Kidney capillary endothelial cell (primary cell): ENCODE results near the gene DLL1.

Source experiments
- DNase-seq: peaks from one replicate; pipeline ENCODE4 v3.0.0-alpha.2; 2018; ENCODE audit warnings: low spot score

Gene DLL1

DNA sequence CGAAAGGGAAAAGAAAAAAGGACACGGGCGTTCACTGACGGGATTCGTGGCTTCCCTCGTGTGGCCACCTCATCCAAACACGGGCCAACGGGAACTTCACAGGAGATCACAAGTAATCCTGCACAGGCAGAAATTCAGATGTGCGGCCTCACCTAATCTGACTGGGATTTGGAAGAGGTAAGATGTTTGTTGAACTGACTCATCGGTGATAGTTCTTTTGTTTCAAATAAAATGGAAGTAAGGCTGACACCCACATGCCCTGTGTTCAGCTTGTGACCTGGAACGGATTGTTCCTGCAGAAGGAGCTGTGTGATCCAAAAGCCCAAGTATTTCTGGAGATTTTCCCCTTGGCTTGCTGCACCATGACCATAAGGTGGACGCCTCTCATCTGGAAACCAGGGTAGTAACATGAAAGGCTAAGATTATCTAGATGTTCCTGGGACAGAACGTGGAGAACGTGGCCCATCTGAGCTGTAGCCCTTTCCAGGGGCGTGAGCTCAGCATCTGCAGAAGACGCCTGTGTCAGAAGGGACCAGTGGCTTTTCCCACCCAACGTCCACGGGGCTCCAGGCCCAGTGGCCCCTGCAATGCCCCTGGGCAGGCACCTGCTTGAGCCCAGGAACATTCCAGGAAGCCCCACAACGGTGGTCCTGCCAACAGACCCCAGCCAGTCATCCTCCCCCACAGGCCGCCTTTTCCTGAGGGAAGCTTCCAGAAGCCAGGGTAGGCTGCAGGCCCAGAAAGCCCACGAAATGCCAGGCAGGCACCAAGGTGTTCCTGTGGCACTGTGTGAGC, 39.7 kb downstream of the DLL1 start:
- DNase-seq = no peak

DNA sequence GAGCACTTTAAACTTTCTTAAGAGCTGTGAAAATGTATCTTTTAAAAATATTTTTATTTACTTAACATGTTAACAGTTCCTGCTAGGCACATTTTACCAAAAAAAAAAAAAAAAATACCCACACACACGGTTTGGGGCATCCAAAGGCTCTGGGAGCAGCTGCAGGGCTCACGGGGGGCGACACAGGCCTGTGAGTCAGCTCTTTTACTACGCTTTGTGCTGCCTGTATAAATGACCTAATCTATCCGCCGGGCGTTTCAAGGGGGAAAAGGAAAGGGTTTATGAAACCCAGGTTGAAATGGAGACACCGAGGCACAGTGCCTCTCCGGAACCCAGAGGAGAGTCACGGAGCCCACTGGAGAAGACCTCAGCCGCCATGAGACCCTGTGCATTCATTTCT, 40.4 kb downstream of the DLL1 start:
- DNase-seq = no peak

DNA sequence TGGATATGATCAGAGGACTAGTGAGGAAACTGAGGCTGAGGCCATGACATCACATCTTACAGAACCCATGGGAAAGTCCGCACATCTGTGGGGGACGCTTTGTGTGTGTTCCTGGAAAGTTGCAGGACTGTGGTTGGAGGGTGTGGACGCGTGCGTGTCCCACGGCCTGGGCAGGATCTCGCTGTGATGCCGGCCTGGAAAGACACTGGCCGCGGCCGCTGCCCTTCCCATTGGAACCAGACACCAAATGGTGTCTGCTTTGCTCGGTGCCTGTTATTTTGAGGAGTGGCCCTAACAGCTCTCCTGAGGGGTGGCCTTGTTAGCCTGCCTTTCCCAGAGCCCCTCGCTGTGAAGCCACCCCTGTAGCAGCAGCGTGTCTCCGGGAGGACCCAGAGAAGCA, 41.1 kb downstream of the DLL1 start:
- no peak for DNase-seq

DNA sequence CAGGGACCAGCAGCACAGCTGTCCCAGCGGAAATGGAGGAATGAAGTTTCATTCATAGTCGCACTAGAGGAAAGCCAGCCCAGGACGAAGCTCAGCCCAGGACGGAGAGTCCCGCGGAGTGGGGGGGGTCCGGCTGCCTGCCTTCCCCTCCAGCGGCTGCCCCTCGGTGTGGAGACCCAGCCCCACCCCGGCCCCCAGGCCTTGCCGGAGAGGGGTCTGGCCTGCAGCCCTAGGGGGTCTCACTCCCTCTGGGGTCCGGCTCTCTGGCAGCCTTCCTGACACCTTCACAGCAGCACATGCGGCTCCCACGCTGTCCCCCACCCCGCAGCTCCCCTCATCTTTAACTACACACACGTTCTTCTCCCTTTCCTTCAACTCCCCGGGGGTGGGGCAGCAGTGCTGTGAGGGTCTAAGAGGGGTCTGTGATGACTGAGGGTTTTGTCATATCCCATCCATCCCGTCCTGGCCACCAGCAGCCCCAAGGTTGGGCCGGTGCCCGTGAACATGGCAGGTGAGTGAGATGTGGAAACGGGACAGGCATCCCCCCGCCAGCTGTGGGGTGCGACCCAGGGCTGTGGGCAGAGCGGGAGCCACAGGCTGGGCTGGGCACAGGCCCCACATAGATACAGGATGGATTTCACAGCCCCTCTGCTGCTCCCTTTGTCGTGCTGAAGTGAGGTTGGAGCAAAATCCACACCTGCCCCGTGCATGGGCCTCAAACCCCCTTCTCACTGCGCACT, 41.8 kb downstream of the DLL1 start:
- DNase-seq = no peak

DNA sequence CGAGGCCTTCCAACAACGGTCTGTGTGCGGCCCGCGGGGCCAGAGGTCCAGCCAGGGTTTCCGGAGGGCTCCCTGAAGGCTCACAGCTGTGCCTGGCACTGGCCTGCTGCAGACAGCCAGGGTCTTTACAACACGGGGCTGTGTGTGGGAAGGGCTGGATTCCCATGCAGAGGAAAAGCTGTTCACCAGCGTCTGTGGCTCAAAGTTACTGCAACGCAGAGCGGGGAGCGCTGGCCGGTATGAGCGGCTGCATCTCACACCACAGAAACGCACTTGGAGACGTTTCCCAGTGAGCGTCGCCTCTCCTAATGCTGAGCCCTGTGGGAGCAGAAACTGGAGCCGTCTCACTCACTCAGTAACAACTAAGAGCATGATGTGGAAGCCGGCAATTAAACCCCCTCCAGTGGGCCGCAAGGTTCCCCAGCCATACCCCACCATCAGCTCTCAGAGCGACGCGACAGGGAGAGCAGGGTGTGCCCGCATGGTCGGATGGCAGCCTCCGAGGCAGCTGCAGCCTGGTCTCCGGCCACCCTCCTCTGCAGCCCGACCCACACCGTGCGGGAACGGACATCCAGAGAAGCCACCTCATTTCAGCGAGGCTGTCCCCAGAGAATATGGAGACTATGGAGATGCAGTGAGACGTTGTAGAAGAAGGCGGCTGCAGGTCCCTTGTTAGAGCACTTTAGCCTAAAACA, 42.6 kb downstream of the DLL1 start:
- DNase-seq = no peak

DNA sequence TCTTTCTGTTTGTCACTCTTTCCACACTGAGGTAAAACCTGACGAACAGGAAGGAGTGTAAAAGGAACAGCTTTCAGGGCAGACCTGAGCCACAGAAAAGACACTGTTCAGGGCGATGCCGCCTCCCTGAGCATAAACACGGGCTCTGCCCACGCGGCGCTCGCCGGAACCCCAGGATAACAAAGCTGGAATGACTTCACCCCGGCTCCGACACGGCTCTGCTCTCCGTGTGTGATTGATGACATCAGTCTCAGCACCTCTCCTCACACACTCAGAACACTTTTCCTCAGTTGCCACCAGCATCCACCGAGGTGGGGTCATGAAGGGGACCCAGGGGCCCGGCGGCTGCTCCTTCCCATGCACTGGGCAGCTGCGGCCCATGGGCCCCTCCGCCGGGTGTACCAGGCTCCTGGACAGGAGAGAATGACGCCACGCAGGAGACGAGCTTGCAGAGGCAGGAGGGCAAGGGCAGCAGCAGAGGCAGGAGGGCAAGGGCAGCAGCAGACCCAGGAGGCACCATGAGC, 43.6 kb downstream of the DLL1 start:
- no peak for DNase-seq

DNA sequence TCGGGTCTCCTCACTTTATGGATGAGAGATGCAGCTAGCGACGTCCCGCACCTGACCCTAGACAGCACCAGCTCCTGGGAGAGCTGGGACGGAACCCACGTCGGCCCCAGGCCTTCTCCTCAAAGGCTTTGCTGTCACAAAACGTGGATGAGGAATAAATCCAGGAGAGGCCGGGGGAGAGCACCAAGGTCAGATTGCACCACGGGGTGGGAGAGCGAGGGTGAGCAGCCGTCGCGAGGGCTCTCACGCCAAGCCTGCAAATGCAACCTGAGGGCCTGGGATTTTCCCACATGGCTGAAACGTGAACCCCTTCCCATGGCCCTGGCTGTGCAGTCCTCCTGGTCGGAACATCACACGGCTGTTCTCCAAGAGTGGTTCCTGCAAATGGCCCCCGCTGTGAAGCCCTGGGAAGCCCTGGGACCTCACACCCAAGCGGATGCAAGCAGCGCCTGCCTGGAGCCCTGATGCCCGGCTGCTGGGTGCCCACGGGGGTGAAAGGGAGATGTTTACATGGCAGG, 45.3 kb downstream of the DLL1 start:
- DNase-seq = no peak

DNA sequence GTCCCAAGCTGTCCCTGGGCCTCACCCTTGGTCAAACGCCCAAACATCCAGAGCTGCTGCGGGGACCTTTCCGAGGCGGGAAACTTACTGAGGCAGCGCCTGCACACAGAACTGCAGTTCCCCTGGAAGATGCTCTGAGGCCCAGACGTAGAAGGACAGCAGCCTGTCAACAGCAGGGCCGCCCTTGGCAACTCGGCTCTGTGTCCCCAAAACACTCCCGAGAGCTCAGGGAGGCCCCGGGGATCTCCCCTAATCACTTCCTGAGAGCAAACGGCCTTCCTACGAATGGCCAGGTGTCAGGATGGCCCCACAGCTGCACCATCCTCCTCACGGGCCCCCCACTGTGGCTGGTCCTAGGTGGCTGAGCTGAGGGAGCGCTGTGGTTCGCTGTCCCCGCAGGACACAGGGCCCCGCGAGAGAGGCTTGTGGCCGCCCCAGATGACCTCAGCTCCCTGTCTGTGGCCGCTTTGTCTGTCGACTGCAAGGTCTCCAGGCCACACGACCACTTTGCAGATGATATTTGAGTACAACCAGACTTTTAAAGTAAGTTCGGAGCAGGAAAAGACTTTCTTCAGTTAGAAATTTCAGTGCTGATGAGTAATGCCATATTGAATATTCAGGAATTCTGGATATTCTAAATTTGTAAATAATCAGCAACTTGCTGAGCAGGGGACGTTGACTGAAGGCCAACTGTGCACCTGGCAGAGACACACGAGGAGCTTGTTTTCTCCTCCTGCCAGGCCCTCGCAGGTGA, 46.0 kb downstream of the DLL1 start:
- no peak for DNase-seq

DNA sequence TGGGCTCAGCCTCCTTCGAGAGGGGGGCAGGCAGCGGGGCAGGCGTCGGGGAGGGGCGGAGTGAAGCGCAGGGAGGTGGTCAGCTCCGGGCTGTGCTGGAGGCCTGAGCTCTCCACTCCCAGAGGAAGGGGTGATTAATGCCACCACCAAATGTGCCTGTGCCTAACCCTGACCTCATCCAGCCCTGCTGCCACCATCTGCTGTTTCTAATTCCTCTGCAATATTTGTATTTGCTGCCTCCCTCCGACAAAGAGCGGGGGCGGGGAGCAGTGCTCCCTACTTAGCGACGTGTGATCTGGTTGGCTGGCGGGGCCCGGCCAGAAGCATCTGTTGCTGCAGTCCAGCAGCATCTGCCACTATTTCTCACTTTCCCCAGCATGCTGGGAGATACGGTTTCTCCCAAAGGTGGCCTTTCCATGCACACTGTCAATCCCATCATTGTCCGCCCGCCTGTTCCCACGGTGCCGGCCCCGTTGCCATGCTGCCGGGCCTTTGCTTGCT, 47.0 kb downstream of the DLL1 start:
- DNase-seq = no peak

DNA sequence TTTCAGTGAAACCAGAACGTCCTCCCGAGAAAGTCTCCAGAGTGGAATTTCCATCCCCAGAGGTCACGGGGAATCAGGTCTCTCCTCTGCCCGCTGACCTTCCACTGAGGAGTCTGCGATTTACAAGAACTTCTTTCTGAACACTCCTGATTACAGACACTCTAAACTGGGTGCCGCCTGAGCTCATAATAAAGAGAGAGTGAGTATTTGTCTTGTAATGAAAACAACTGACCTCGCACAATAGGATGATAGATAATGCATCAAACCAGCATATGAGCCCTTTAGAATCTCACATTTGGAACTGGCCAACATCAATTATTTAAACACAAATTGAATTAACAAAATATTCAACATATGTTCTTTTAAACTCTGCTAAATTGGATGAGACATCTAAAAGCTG, 47.5 kb downstream of the DLL1 start:
- no peak for DNase-seq

DNA sequence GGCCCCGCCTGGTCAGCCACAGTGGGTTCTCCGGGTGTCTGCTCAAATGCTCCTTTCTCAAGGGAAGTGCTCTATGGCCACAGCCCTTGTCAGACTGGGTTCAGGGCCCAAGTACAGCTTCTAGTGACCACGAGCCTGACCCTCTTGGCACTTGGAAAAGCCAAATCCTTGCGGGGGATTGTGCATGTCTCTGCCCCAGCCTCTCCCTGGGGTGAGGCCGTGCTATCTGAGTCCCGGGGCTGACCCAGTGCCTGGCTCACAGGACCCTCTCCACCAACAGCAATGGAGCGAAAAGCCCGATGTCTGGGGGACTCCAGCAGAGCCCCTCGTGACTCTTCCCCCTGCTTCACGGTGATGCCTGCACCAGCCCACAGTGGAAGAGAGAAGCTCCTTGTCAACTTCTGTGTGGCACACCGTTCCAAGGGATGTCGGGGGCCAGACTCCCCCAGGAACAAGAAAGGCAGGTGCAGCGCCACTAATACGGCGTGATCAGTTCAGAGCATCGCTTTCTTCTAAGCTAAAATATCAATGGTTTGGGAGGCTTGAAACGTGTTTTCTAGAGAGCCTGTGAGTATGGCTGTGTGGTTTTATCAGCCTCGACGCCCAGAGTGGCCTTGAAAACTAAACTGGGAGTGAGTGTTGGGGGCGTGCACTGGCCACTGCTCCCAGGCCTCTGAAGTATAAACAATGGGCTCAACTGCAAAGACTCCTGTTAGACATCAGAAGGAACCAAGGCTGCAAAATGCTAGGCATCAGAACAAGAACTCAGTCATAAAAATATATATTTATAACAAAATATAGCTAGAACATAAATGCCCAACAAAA, 51.9 kb downstream of the DLL1 start:
- DNase-seq = no peak

DNA sequence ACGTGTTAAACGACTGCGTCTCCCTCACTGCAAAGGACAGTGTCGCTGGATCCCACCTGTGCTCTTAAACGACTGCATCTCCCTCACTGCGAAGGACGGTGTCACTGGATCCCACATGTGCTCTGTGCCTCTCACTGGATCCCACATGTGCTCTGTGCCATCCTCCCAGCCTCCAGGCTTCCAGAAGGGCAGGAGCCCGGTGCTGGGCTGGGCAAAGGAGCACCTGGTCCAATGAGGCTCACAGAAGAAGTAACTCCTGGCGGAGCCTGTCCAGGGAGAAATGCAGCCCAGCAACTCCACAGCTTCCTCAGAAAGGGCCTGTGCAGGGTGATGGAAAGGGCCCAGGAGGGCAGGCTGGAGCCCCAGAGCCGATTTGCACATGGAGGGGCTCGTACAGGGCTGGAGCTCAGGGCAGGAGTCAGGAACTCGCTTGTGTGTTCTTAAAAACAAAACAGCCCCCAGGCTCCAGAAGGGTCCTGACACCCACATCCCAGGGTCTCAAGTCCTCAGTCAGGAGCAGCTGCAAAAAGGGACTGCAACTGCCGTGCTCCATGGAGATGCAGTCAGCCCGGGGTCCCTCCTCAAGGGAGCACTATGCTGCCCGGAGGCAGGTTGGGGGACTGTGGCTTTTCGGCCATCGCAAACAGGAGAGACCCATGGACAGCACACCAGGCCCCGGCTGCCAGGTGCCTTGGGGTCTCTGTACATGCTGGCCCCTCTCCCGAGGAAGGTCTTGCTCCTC, 52.7 kb downstream of the DLL1 start:
- DNase-seq = no peak

DNA sequence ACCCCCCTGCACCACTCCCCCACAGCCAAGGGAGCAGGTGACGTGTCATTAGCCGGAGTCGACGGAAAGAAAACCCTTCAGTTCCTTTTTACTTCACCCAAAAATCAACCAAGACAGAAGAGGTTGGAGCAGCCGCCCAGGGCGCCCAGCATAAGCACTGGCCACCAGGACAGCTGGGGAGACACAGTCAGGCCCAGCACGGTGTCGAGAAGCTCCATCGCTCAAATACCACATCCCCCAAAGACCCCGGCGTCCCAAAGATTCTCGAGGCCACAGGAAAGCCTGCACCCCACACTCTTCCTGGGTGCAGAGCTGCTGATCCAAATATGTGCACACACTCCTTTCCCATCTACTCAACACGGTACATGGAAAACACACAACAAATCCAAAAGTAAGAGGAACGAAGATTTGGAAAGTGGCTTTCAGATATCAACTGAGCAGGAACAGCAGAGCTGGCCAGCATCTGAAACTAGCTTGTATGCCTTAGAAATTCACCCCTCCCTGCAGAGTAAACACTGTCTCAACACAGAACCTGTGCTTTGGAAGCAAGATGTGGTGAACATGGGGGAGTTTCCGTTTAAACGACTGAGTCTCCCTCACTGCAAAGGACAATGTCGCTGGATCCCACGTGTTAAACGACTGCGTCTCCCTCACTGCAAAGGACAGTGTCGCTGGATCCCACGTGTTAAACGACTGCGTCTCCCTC, 54.6 kb downstream of the DLL1 start:
- no peak for DNase-seq

DNA sequence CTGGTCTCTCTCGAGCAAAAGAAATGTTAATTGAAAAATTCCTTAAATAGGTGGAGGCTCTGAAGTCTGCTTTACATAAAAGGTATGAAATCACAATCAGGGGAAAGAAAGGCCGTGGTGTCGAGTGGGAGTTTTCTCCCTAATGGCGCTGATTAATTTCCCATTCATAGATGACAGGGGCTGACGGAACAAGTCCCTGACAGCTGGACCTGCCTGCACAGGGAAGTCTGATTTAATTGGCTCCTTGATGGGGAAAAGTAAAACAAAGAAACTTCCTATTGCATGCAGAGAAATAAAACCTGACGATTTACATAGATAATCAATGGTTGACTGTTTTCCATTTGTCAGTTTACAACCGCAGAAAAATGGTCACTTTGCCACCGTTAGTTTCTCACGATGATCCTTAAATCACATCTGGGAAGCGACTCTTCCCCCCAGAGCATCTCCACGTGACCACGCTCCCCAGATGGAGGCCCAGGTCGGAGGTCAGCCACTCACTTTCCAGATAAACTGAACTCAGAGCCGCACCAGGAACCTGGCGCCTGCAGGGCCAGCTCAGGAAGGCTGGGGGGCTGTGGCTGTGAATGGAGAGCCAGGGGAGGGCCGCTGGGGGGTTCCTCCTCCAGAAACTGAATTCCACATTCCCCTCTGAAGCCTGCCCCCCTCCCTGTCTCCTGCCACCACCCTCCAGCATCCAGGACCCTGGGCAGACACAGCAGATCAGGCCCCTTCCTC, 55.3 kb downstream of the DLL1 start:
- no peak for DNase-seq

DNA sequence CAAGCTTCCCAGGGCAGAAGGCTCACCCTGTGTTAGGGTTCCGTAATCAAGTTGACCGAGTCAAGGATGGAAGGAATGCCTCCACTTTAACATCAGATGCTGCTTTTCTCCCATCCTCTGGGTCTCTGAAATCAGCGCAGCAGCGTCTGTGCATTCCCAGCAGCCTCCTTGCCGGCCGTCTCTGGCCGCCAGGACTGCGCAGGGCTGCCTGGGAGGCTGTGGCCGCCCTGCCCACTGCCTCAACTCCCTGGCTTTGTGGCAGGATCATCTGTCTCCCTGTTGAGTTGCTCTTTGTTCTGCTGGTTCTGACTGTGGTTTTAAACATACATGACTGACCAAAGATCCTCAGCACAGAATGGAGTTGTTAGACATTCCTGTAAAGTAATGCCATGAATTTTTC, 56.5 kb downstream of the DLL1 start:
- no peak for DNase-seq

DNA sequence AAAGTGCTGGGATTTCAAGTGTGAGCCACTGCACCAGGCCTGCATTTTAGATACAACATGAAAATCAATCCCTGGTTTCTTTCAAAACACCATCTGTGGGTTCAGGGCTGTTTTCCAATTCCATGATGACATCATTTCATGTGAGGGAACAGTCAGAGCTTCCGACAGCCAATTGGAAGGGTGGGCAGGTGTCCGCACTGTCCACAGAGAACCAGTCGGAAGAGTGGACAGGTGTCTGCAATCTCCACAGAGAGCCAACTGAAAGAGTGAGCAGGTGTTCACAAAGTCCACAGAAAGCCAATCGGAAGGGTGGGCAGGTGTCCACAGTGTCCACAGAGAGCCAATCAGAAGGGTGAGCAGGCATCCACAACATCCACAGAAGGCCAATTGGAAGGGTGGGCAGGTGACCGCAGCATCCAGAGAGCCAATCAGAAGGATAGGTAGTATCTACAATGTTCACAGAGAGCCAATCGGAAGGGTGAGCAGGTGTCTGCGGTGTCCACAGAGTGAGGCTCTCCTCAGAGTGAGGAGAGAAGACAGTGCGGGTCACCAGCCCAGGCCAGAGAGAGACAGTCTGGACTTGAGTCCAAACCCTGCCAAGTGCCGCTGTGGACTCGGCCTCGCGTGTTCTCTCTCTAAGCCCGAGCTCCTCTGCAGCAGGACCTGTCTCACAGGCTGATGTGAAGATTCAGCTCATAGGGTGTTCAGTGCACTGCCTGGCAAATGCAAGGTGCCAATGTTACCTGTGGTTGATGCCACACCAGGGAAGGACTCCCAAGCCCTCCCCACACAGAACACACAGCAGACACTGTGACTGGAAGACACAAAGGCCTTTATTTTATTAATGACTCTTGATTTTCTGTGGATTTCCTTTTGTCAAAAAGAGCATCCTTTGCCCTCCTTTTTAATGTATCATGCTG, 57.3 kb downstream of the DLL1 start:
- DNase-seq = no peak
